Ovary (tissue), 9 donors: ENCODE data around the gene CCDC63. TPM values are rescaled to one million over a fixed set of nuclear protein-coding genes. Genes with fewer than 3 reads are reported as not detected.

Source experiments
- DNase-seq, 5 donors: peaks; one replicate each; pipeline ENCODE4 v3.0.0-alpha.2; 2019 to 2020
- H3K27ac ChIP-seq, 2 donors: fragments of 200-600 bp; one replicate each; pipeline versions ENCODE4 v1.5.1 to v1.8.0; 2019 to 2022
- H3K27me3 ChIP-seq: fragments of 200-600 bp; one replicate; pipeline ENCODE4 v1.8.0; 2022
- H3K36me3 ChIP-seq: fragments of 200-600 bp; sonication (generic); one replicate; pipeline ENCODE4 v1.5.1; 2019
- H3K4me1 ChIP-seq: one replicate; pipeline ENCODE4 v1.8.1; 2013; ENCODE audit warnings: mild to moderate bottlenecking, moderate library complexity; ENCODE audit not compliant: insufficient read depth
- H3K4me3 ChIP-seq: fragments of 200-600 bp; sonication (generic); one replicate; pipeline ENCODE4 v1.5.1; 2017
- H3K9me3 ChIP-seq, 2 donors: fragments of 200-600 bp in 1 of 2; sonication (generic) in 1 of 2; one replicate each; pipeline versions ENCODE4 v1.5.1 to v1.8.1; 2013 to 2019; ENCODE audit warnings: mild to moderate bottlenecking in 1 of 2, moderate library complexity in 1 of 2
- CTCF ChIP-seq, 3 donors: fragments of 450-650 bp in 2 of 3; fragments of 200-600 bp in 1 of 3; IDR thresholded peaks; one replicate each; pipeline versions ENCODE4 v1.5.1 to v1.8.0; 2016 to 2022; ENCODE audit warnings: antibody characterized with exemption in 3 of 3, mild to moderate bottlenecking in 1 of 3
- EP300 ChIP-seq: sonication (generic); formaldehyde crosslinking; IDR thresholded peaks from one replicate; pipeline ENCODE4 v1.6.1; 2017; ENCODE audit warnings: antibody characterized with exemption
- POLR2A ChIP-seq: fragments of 450-650 bp; IDR thresholded peaks from one replicate; pipeline ENCODE4 v1.6.1; 2017; ENCODE audit warnings: antibody characterized with exemption, mild to moderate bottlenecking, moderate library complexity
- WGBS, 3 donors: extraction: QIAGEN DNeasy Blood & Tissue Kit in 1 of 3; methylation state at CpG; one replicate each; pipeline versions ENCODE4 v1.1.5 to v1.1.7; 2013 to 2017; 5-methylcytosine and 5-hydroxymethylcytosine counted together
- intact Hi-C, 4 donors: fragments of 100-400 bp; cut with DNase I; formaldehyde crosslinking; loops; one replicate each; pipeline versions ENCODE4 v1.11.0 to v1.15.1; 2022 to 2023
- polyA plus RNA-seq, 2 donors: library from polyadenylated mRNA; stranded (reverse); fragments of 200-250 nt in 1 of 2; fragments of 350-450 nt in 1 of 2; fragmentation: Illumina TruSeq in 1 of 2; extraction: RNeasy Lipid Tissue Mini Kit (QIAGEN cat#74804) in 1 of 2; gene quantifications; one replicate each; pipeline ENCODE4 v1.2.3, GENCODE V29; 2013 to 2014
- total RNA-seq, 7 donors: library from RNA; depleted of rRNA in 2 of 7; stranded (reverse); fragments of >200 nt in 2 of 7; fragmentation: NEBNext Ultra II Directional in 3 of 7; extraction: Animal tissue kit (Norgen Biotek cat#: 25700) in 3 of 7; gene quantifications; one replicate each; pipeline versions ENCODE4 v1.1.0 to v1.2.4, GENCODE V29; 2016 to 2023
- donor health status: DM: no; HTN: no; CAD: no; lungs with moderate emphysema.
- donor health status: DM: no; HTN: no; CAD: no.
- donor health status: Bipolar disorder and iron deficiency.
- donor health status: DM: yes; HTN: yes; CAD: no.
- donor health status: DM: no; HTN: no; CAD: no.
- donor health status: DM: yes; HTN: yes; CAD: no.

CCDC63 gene
- total and polyA plus RNA-seq, 9 donors = not detected

DNA sequence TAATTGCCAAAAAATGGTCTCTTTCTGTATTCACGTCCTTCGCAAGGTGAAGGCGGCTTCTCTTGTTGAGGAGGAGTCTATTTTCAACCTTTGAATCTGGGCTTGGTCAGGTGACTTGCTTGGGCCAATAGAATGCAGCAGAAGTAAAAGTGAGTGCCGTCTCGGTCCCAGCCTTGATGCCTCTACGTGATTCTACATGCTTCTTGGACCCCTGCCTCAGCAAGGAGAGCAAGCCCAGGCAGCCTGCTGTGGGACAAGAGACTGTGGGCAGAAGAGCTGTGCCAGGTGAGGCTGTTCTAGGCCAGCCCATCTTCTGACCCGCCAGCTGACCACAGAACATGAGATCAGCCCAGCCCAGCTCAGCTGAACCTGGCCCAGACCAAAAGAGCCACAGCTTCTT is 39.1 kb upstream of the CCDC63 start:
- 86 to 95% (median 87%) methylated on average over 7 of the region's 7 CpGs for WGBS, 3 donors
- Histone ChIP-seq H3K27ac (no peak overlapping the region), H3K36me3 (no peaks in the 10 kb centered on the region), H3K27me3 (no peaks in the 10 kb centered on the region), H3K4me3 (no peak overlapping the region), H3K9me3 (no peaks in the 10 kb centered on the region), H3K4me1 (no peaks in the 10 kb centered on the region)
- no peak for TF ChIP-seq POLR2A
- no peak for TF ChIP-seq CTCF (IDR thresholded peaks at IDR 0.05)
- no peak for TF ChIP-seq EP300
- intact Hi-C loops = no loop called here
- DNase-seq = no peak

DNA sequence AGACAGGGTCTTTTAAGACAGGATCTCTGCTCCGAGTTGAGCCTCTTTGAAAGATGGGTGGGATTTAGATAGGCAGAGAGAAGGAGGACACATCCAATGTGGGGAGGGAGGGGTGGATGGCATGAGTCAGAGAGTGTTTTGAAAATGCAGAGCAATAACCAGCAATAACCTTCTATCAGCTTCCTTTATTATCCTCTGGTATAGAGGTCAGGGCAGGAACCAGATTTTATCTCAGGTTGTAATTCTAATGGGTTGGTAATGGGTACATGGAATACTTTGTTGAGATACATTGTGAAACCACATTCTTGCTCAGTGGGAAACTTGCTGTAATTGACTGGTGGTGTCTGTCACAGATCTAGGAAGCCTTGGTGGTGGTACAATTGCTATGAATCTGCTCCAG is 37.6 kb upstream of the CCDC63 start:
- DNase-seq = no peak
- intact Hi-C loops = no loop called here
- Histone ChIP-seq H3K4me3 (no peak overlapping the region), H3K27me3 (no peaks in the 10 kb centered on the region), H3K36me3 (no peaks in the 10 kb centered on the region), H3K27ac (no peak overlapping the region), H3K9me3 (no peaks in the 10 kb centered on the region), H3K4me1 (no peaks in the 10 kb centered on the region)
- no peak for TF ChIP-seq EP300
- TF ChIP-seq CTCF (IDR thresholded peaks at IDR 0.05) = no peak
- no peak for TF ChIP-seq POLR2A
- WGBS, 3 donors = 36 to 45% (median 40%) methylated on average over 1 of the region's 1 CpG

- no peak overlapping the region for H3K27ac ChIP-seq
- H3K36me3 ChIP-seq = no peaks in the 10 kb centered on the region
- WGBS, 3 donors = 78 to 81% (median 80%) methylated on average over 6 of the region's 6 CpGs
- no peak overlapping the region for H3K4me3 ChIP-seq
- TF ChIP-seq CTCF (IDR thresholded peaks at IDR 0.05) = no peak
- no peak for TF ChIP-seq POLR2A
- no peak for TF ChIP-seq EP300
- intact Hi-C loops = no loop called here
- H3K27me3 ChIP-seq = no peaks in the 10 kb centered on the region
- no peak for DNase-seq
- no peaks in the 10 kb centered on the region for H3K4me1 ChIP-seq
- no peaks in the 10 kb centered on the region for H3K9me3 ChIP-seq
Observed at GRCh38 chr12:110811972-110812371, 34.8 kb upstream of the CCDC63 start.

DNA sequence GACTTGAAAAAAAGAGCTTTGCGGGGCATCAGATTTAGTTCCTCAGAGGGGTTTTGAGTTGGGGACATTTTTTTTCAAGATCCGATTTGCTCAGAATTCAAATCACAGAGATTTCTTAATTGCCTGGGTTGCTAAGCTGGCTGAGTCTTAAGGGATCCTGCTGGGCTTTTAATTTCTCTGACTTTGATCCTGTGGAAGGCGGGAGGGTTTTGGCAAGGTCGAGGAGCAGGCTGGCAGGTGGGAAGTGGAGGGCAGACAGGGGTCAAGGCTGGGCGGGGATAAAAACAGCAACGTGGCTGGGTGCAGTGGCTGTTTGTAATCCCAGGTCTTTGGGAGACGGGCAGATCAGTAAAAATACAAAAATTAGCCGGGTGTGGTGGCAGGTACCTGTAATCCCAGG is 33.5 kb upstream of the CCDC63 start:
- Histone ChIP-seq H3K4me1 (no peaks in the 10 kb centered on the region), H3K4me3 (no peak overlapping the region), H3K36me3 (no peaks in the 10 kb centered on the region), H3K27me3 (no peaks in the 10 kb centered on the region), H3K27ac (no peak overlapping the region), H3K9me3 (no peaks in the 10 kb centered on the region)
- intact Hi-C loops = no loop called here
- no peak for DNase-seq
- WGBS, 3 donors = 17 to 24% (median 21%) methylated on average over 8 of the region's 8 CpGs
- TF ChIP-seq CTCF (IDR thresholded peaks at IDR 0.05) (no peak), POLR2A (no peak), EP300 (no peak)

GRCh38 chr12:110813756-110814155 is 33.0 kb upstream of the CCDC63 start:
- Histone ChIP-seq H3K4me1 (no peaks in the 10 kb centered on the region), H3K36me3 (no peaks in the 10 kb centered on the region), H3K27ac (no peak overlapping the region), H3K9me3 (no peaks in the 10 kb centered on the region), H3K4me3 (no peak overlapping the region), H3K27me3 (no peaks in the 10 kb centered on the region)
- TF ChIP-seq EP300 (no peak), CTCF (IDR thresholded peaks at IDR 0.05) (no peak), POLR2A (no peak)
- DNase-seq = no peak
- intact Hi-C loops = no loop called here
- WGBS, 3 donors = 63 to 87% (median 73%) methylated on average over 2 of the region's 2 CpGs
